ENCODE results near the gene STMN1. TPM values are rescaled to one million over a fixed set of nuclear protein-coding genes. Genes with fewer than 3 reads are reported as not detected.
A peak's percentile ranks its signal among the peaks of the same experiment; 100 is the strongest.

The STMN1 gene
- total RNA-seq, 1 donor from 2014 or later: 152 TPM

DNA sequence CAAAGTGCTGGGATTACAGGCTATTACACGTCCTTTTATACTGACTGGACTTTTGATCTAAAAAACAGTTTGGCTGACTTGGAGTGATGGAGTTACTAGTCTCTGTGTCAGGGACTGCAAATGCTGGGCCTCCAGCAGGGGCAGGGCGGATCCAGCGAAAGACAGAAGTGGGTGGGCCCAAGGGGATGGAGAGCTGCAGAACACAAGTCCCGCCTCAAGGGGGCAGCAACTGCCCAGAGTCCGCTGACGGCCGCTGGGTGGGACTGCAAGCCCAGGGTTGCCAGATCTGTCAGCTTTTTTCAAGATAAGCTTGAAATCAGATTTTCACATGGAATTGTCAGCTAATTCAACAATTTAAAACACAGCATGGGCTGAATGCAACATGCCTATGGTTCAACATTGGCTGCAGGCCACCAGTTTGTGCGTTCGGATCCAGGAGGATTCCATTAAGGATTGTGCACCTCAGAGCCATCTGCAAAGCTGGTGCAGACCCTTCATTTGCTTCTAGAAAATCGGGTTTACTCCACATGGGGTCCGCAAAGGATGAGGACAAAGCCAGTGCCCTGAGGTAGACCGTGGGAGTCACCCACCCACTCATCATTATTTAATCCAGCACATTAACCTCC is 10.7 kb downstream of the STMN1 start:
- DNase-seq (ENCODE audit: low read depth, low spot score): peak; percentile 64

DNA sequence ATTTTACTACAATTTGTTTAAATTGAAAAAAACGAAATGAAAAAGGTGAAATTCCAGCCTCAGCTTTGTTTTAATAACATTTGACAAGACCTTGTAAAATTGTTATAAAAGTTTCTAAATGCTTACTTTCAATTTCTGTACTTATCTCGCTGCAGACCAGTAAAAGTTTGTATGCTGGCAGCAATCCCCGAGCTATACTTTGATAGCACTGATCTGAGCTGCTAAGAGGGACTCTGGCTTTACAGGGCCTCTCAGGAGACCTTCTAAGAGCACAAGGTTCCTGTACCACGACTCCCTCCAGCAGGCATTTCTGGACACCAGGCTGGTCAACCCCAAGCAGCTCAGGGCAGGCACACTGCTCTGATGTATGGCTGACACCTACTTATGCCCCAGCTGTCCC is 13.1 kb downstream of the STMN1 start:
- no peak for DNase-seq (ENCODE audit: low read depth, low spot score)

DNA sequence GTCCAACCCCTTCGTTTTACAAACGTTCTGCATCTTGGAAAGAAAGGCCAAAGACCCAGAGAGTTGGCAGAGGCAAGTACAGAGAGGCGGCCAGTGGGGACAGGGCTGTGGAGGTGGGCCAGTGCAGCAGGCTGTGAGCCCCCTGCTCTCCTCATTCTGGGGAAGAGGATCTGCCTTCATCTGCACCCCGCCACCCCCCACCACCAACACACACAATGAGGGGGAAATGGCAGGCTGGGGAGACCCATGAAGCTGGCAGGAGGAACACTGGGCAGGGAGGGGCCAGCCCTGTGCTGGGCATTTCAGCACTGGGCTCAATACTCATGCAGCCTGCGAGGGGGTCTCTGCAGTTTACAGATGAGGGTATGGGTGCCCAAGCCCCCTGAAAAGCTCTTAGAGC is 14.6 kb downstream of the STMN1 start:
- DNase-seq (ENCODE audit: low read depth, low spot score): no peak

DNA sequence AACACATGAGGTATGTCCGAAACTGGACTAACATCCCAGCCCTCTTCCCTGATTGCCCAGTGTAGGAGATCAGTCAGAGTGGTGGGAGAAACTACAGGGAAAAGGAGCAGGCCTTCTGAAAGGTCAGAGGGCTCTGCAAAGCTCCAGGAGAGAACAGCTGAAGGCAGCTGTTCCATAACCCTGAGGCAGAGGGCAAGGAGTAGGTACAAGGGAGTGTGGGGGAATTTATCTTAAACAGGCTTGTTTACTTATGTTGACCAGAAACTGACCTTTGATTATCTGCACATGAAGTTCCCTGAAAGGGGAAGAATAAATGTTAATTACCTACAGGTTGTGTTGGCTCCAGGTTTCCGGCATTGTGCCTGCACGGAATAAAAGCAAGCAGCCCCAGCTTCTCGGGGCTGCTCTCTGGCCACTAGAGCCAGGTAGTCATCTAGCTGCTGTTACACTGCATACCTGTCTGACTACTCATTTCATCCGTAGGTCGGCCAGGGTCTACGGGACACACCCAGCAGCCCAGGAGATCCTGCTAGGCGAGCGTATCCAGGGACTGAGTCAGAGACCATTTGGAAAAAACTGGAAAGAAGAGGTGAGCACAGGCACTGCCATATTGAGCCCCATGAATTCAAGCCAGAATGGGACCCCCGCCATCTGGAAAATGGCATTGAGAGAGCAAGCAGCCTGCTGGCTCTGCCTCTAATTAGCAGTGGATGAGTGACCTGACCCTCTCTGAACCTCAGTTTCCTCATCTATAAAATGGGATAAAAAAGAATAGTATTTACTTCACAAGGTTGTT is 15.8 kb downstream of the STMN1 start:
- no peak for DNase-seq (ENCODE audit: low read depth, low spot score)

DNA sequence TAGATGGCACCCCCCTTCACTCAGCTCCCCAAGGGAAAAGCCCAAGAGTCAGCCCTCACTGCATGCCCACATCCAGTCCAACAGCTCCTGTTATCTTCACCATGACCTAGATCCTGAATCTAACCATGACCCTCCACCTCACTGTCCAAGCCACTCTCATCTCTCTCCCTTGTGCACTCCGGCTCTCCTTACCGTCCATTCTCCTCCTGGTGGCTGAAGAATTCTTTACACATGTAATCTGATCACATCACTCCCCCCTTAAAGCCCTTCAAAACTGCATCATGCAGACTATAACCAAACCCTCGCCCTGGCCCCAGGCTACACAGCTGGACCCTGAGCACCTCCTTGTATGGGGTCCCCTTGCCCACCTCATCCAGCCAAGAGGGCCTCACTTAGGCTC is 16.7 kb downstream of the STMN1 start:
- no peak for DNase-seq (ENCODE audit: low read depth, low spot score)

DNA sequence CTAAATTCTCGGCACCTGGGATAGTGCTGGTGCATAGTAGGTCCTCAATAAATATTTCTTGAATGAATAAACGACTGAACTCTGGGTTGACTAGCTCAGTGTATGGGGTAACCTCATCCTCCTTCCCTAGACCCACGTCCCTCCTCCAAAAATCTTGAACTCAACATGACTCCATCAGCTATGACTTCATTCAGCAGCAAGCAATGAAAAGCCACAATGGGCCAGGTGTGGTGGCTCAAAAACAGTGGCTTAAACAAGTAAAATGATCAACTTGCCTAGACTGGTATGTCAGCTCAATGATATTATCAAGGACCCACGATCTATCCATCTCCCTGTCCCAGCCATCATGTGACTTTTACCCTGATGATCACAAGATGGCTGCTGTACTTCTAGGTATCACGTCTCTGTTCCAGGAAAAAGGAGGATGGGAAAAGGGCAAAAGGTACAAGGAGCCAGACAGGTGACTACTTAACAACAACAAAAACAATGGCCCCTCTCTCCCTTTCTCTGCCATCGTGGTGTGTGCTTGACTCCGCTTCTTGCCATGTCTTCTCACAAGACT is 17.7 kb downstream of the STMN1 start:
- no peak for DNase-seq (ENCODE audit: low read depth, low spot score)

DNA sequence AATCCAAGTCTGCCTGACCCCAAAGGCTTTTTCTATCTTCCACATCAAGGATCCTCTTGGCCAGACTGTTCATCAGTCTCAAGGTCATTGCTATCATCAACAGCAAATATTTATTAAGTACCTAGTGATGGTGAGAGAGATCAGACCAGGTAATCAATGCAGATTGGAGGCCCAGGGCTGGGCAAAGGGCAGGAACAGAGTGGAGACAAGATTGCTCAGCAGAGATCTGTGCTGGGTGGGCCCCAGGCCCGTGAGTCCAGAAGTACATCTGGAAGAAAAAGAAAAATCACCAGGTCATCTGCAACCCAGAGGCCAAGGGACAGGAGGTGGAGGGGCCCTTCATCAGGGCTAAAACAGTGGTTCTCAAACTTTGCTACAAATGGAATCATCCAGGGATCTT is 20.6 kb downstream of the STMN1 start:
- DNase-seq (ENCODE audit: low read depth, low spot score): no peak

DNA sequence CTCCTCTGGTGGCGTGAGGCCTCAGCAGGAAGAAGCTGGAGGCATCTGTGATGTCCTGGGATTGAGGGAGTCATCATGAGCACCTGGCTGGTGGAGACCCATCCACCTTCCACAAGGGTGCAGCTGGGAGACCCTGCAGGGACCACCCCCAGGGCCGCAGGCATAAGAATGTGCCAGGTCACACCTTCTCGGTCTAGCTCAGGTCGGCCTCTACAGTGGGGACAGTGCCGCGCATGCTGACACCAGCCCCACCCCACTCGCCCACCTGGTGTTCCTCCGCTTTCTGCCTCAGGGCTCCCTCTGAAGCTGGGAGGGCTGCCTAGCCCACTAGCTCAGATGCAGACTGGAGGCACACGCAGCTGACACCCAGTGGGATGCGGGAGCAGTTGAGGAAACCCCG is 25.0 kb downstream of the STMN1 start:
- DNase-seq (ENCODE audit: low read depth, low spot score): no peak

DNA sequence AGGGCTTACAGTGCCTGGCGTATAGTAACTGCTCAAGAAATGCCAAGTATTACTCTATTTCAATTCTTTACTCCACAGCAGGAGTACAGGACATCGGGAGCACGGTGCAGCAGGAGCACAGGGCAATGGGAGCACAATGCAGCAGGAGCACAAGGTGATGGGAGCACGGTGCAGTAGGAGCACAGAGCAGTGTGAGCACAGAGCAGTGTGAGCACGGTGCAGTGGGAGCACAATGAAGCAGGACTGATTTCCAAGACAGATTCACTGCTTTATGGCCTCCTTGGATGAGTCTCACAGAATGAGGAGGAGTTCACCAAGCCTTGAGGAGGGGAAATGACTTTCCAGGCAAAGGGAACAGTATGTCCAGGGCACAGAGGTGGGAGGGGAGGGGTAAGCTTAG is 25.7 kb downstream of the STMN1 start:
- no peak for DNase-seq (ENCODE audit: low read depth, low spot score)

DNA sequence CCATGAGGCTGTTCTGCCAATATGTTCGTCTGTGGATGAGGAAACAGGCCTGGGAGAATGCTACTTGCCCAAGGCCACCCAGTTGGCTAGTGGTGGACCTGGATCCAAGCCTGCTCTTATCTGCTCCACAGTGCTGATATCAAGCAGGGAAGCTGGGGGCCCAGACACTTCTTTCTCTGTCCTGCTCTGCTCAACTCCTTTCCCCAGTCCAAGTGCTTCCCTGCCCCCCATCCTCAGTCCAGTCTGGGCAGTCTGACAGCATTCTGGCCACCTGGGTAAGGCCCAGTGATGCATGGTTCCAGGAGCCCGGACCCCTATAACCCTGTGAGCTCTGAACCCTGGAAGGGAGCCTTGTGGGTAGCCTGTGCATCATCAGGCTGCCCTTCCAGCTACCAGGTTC is 26.5 kb downstream of the STMN1 start:
- DNase-seq (ENCODE audit: low read depth, low spot score): no peak

DNA sequence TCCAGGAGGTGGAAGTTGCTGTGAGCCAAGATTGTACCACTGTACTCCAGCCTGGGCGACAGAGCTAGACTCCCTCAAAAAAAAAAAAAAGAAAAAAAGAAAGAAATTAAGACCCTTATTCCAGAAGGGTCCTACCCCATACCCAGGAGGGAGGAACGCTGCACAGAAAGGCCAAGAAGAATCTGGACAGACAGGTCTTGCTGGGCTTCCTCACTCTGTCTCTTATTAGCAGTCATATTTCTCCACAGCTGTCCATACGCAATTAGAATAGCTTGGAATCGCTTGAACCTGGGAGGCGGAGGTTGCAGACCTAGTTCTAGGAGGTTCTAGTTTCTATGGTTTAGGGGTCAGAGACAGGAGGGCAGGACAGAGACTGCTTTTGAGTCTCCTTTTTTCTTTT is 27.5 kb downstream of the STMN1 start:
- DNase-seq (ENCODE audit: low read depth, low spot score): no peak

DNA sequence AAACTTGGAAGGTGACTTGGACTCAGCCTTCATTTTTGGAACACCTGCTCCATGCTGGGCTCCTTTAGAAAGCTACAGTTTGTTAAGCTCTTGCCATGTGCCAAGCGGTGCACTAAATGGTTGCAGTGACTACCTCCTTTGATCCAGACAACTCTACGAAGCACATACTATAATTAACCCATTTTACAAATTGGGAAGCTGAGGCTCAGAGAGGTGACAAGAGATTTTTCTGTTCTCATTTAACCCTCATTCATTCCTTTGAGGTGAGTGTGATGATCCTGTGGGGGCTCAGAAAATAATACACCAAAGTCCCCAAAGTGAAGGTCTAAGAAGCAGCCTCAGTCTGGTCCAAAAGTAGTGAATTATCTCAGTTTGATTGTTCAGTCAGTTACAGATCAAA is 29.1 kb downstream of the STMN1 start:
- no peak for DNase-seq (ENCODE audit: low read depth, low spot score)

DNA sequence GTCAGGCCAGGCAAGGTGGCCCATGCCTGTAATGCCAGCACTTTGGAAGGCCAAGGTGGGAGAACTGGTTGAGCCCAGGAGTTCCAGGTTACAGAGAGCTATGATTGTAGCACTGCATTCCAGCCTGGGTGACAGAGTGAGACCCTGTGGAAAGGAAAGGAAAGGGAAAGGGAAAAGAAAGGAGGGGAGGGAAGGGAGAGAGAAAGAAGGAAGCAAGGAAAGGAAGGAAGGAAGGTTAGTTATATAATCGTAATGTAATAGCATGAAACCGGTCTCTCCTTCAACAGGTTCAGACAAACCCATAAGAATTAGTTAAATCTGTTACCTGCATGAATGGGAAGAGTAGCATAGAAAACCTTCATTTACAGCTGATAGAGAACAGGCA is 29.5 kb downstream of the STMN1 start:
- DNase-seq (ENCODE audit: low read depth, low spot score): no peak

DNA sequence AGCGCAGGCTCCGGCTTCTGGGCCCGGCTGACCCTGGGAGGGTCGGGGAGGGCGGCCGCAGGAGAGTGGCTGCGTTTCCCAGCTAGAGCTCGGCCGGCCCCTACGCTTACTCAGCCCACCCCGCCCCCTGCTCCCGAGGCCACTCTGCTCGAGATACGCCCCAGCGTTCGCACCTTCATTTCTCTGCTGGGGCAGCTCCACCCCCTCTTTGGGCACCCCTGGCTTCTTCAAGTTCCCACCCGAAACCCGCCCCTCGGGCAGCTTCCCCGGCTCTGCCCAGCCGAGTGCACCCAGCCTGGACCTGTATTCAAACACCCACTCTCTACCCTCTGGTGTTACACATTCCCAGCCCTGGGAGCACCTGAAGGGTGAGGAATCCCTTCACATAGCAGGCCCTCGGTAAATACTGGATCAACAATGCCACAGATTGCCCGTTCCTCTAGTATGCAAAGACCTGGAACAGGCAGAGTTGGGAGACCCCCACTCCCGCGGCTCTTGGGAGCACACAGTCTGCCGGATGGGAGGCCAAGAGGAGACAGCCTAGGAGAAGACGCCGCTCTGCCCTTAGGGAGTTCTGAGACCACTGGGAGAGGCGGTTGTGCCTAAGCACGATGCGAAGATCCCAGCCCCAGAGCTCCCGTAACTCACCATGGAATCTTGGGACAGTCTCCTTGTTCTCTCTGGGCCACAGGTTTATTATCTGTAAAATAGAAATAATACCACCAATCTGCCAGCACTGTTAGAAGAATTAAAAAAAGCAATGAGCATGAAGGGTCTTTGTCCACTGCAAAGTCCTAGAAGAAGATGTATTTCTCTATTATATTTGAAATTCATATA is 30.1 kb downstream of the STMN1 start:
- DNase-seq (ENCODE audit: low read depth, low spot score): no peak

DNA sequence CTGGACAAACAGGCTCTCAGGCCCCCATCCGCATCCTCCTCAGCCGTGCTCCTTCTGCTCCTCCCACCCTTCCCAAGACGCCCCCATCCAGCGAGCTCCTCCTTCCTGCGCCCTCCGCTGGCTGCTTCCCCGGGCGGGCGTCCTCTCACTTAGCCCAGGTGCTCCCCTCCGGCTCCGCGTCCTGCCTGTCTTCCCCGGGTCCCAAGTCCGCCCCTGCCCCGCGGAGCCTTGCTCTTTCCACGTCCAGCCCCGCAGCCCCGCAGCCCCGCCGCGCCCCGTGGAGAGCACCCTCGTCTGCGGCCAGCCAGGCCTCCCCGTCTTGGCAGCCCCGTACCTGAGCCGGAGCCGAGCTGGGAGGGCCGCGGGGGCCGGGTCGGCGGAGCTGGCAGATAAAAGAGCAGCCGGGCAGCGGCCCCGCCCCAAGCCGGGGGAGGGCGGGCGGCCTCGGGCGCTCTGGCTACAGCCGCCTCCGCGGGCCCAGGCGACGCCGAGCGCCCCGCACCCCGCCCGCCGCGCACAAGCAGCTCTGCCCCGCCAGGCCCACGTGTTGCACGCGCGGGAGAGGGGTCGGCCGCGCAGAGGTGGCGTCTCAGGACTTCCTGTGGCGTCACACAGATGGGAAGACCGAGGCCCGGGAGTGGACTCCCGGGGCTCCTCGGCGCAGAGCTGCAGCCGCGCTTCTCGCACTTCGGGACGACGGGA is 30.9 kb downstream of the STMN1 start, which contains the start of gene PAQR7:
Gene PAQR7 (minus strand): TSS at position 555 of the 702 bp plus-strand sequence. CDS start 11,869 bp downstream, outside the sequence.
- DNase-seq (ENCODE audit: low read depth, low spot score): no peak

DNA sequence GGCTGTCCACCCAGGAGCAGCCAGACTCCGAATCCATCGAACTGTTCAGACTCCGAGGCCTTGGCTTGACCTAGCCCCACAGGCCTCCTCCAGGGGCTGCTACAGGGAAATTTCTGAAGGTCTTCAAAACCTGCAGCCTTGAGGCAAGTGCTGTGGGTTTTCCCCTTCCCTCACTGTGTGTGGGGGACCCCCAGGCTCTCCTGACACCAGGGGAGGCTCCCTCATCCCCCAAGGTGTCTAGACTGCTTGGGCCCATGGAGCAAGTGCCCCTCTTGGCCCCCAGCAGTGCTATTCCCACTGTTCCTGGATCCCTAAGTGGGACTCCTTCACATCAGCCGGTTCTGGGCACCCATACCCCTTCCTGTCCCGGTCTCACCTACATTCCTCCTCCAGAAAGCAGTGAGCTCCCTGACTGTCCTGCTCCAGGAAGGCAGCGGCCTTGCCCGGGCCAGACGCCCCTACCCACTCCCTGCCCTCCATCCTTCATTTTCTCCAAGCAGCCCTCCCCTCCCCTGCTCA is 31.5 kb downstream of the STMN1 start:
- DNase-seq (ENCODE audit: low read depth, low spot score): no peak

DNA sequence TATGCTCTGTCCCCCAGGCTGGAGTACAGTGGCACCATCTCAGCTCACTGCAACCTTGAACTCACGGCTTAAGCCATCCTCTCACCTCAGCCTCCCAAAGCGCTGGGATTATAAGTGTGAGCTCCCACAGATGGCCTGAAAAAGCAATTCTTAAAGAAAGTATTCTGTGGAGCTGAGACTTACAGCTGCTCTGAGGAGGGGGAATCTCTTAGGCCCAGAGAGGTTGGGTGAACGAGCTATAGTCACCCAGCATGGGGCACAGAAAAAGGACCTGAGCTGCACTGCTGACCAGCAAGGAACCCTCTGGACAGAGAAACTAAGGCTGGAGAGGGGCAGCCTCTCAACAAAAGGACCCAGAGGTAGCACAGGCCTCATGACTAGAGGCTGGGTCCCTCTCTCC is 32.0 kb downstream of the STMN1 start:
- DNase-seq (ENCODE audit: low read depth, low spot score): no peak

DNA sequence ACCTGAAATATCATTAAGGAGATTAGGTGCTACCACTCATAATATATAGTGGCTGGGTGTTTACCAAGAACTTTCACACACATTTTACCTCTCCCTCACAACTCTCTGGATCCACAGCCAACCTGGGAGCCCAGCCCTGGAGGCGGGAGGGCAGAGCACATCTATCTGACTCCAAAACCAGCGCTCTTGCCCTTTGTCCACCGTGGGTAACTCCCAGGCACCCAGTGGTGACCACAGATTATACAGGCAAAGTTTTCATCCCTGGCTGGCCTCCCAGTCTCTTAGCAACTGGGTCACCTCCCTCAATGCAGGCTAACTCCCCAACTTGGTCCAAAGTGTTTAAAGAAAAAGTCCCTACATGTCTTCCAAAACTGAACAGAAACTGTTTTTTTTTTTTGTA is 33.1 kb downstream of the STMN1 start:
- DNase-seq (ENCODE audit: low read depth, low spot score): no peak

DNA sequence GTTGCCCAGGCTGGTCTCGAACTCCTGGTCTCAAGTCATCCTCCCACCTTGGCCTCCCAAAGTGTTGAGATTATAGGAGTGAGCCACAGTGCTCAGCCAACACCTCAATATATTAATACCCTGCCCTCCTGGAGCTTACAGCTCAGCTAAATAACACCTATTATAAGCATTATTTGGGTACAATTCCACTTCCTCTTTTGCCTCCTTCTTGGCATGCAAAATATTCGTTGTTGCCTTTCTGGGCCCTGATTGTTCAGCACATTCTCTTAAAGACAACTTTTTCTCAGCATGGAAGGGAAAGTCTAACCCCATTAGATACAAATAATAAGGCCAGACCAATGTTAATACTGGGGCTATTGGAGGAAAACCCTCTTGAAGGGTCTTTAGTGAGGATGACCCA is 33.5 kb downstream of the STMN1 start:
- DNase-seq (ENCODE audit: low read depth, low spot score): no peak

DNA sequence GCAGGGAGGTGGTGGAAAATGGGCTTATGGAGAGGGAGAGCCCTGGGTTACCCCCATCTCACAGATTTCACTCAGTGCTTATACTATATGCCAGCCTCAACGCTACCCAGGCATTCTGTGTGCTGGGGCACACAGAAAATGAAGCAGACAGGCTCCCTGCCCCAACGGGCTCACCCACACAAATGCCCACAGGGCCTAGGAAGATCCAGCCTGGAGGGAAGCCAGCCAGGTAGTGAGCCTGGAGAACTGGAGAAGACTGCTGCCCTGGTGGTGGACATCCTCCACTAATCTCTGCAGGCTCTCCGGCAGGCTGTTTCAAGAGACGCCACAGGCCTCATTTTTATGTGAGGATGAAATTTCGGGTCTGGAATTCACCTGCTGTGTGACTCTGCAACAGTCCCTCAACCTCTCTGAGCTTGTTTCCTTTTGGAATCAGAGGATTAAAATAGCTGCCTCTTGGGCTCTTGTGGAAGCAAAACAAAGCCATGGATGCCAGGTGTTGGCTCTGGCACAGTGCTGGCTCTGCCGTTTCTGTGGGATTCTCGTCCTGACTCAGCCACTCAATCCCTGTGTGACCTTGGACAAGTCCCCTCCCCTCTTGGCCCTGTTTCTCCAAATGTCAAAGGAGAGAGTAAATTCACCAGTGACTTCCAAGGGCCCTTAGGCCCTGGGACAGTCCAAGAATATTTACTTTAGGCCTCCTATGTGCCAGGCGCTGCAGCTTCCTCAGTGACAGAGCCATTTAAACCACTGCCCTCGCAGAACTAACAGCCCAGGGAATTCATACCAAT is 34.3 kb downstream of the STMN1 start:
- no peak for DNase-seq (ENCODE audit: low read depth, low spot score)
